OCI-LY7 (cell line): ENCODE data around the gene MTLN. TPM values are rescaled to one million over a fixed set of nuclear protein-coding genes. Genes with fewer than 3 reads are reported as not detected.

Experiments used
- BruUV-seq: library from RNA; stranded (reverse); fragments of 400-500 nt; replicated peaks from 2 replicates; lab custom pipeline; 2021; lab: Mats Ljungman, UMichigan
- CTCF ChIA-PET: fragments of 300-600 bp; sonication (Branson Sonifier 250); formaldehyde crosslinking; loops from one replicate; lab custom pipeline; 2022; ENCODE audit warnings: antibody characterized with exemption; ENCODE audit not compliant: unreplicated experiment; lab: Charles Lee
- POLR2A ChIA-PET: fragments of 300-600 bp; sonication (Branson Sonifier 250); formaldehyde crosslinking; loops from one replicate; lab custom pipeline; 2022; ENCODE audit warnings: antibody characterized with exemption; lab: Charles Lee
- DNase-seq: peaks from one replicate; pipeline ENCODE4 v3.0.0-alpha.2; 2015; ENCODE audit warnings: low spot score
- H2AFZ ChIP-seq: fragments of 200-600 bp; sonication (generic), shearing (Covaris generic); 2 replicates; pipeline ENCODE4 v1.6.1; 2014; ENCODE audit warnings: mild to moderate bottlenecking, antibody characterized with exemption, low read length, moderate library complexity
- H3K27ac ChIP-seq: fragments of 200-600 bp; sonication (generic); 2 replicates; pipeline ENCODE4 v1.5.1; 2014; ENCODE audit warnings: mixed run types, low read depth, mild to moderate bottlenecking, moderate library complexity, low read length, inconsistent platforms; ENCODE audit not compliant: poor library complexity, severe bottlenecking
- H3K36me3 ChIP-seq: fragments of 200-600 bp; sonication (generic); 2 replicates; pipeline ENCODE4 v1.6.1; 2014; ENCODE audit warnings: mild to moderate bottlenecking, antibody characterized with exemption, low read length, moderate library complexity, mixed read lengths; ENCODE audit not compliant: insufficient read depth
- H3K4me1 ChIP-seq: fragments of 200-600 bp; sonication (generic); 2 replicates; pipeline ENCODE4 v1.5.1; 2014; ENCODE audit warnings: mild to moderate bottlenecking, low read length; ENCODE audit not compliant: insufficient read depth, poor library complexity, severe bottlenecking
- H3K4me2 ChIP-seq: fragments of 200-600 bp; sonication (generic); 2 replicates; pipeline ENCODE4 v1.6.1; 2014; ENCODE audit warnings: mild to moderate bottlenecking, low read length
- H3K4me3 ChIP-seq: fragments of 200-600 bp; sonication (generic); 2 replicates; pipeline ENCODE4 v1.5.1; 2014; ENCODE audit warnings: mild to moderate bottlenecking, low read depth, low read length; ENCODE audit not compliant: poor library complexity, severe bottlenecking
- H3K79me2 ChIP-seq: fragments of 200-600 bp; sonication (generic); 2 replicates; pipeline ENCODE4 v1.6.1; 2016; ENCODE audit warnings: low read depth, mild to moderate bottlenecking, low read length, moderate library complexity, mixed read lengths; ENCODE audit not compliant: insufficient read depth
- H3K9me2 ChIP-seq: fragments of 200-600 bp; sonication (generic); 2 replicates; pipeline ENCODE4 v1.6.1; 2016; ENCODE audit warnings: mild to moderate bottlenecking, low read length, mixed read lengths; ENCODE audit not compliant: insufficient read depth
- H3K9me3 ChIP-seq: fragments of 200-600 bp; sonication (generic); 2 replicates; pipeline ENCODE4 v1.6.1; 2014; ENCODE audit warnings: mild to moderate bottlenecking, mixed run types, low read length, mixed read lengths
- H4K20me1 ChIP-seq: fragments of 200-600 bp; sonication (generic); 2 replicates; pipeline ENCODE4 v1.6.1; 2014; ENCODE audit warnings: mild to moderate bottlenecking, antibody characterized with exemption, low read length, moderate library complexity, mixed read lengths; ENCODE audit not compliant: insufficient read depth
- EZH2phosphoT487 ChIP-seq: fragments of 200-600 bp; sonication (generic); IDR thresholded peaks from 2 replicates; pipeline ENCODE4 v1.6.1; 2018; ENCODE audit warnings: low read depth, borderline replicate concordance, mild to moderate bottlenecking, mixed run types, antibody characterized with exemption, low read length, moderate library complexity, mixed read lengths
- intact Hi-C: fragments of 100-400 bp; cut with micrococcal nuclease; formaldehyde crosslinking; loops from one replicate; pipeline ENCODE4 v1.10.0; 2022; ENCODE audit not compliant: unreplicated experiment
- total RNA-seq, 2 experiments: library from RNA; depleted of rRNA in 1 of 2; stranded (reverse); fragments of >200 nt in 1 of 2; shearing (Covaris generic) in 1 of 2; gene quantifications; 2 replicates each; pipeline ENCODE4 v1.2.3, GENCODE V29; 2014 to 2022

The MTLN gene
- total RNA-seq, 2 experiments from 2014 or later: 0.69 to 8.5 TPM

DNA sequence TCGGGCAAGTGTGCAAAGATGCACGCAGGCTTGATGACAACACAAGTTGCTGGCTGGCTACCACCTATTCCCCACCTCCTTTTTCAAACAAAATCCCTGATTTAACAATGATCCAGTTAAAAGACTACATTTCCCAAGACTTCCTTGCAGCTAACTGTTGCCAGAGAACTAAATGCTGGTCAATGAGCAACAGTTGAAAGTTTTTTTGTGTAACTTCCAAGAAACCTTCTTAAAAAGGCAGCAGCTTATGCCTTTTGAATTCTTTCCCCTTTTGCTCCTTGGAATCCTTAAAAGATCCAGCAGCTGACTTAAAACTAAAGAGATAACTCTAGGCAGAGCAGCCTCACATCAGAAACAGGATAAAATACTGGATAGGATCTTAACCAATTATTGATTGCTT, 46.1 kb downstream of the MTLN start:
- ChIA-PET CTCF (no interaction called here), POLR2A (interaction anchor here (1.6 kb wide), 1 partner anchor 13 kb away, joined by 8 read pairs; no protein-coding TSS in a partner anchor)
- BruUV-seq: no TSS peak

More for the DNA sequence above, 46.1 kb downstream of the MTLN start:
- Histone ChIP-seq H3K27ac (no peak overlapping the region), H3K36me3 (no peaks in the 10 kb centered on the region), H4K20me1 (no peaks in the 10 kb centered on the region), H3K9me3 (no peaks in the 10 kb centered on the region), H3K4me1 (no peaks in the 10 kb centered on the region), H3K9me2 (no peaks in the 10 kb centered on the region), H3K79me2 (no peaks in the 10 kb centered on the region), H2AFZ (no peak overlapping the region), H3K4me3 (no peak overlapping the region), H3K4me2 (no peak overlapping the region)
- TF ChIP-seq EZH2phosphoT487: no peak
- no peak for DNase-seq
- intact Hi-C loops: no loop called here

Other genes starting within 250 kb of the MTLN start
- gene MALL, start 96.7 kb downstream of the MTLN start, total RNA-seq (2014; rRNA removed; shearing (Covaris generic)): not detected in 2 replicates
- gene MALL, start 96.7 kb downstream of the MTLN start, total RNA-seq (2022): not detected in 2 replicates
- gene NPHP1, start 7.5 kb downstream of the MTLN start, total RNA-seq (2014; rRNA removed; shearing (Covaris generic)): 0.85 and 1.6 TPM in 2 replicates
- gene NPHP1, start 7.5 kb downstream of the MTLN start, total RNA-seq (2022): 1.2 and 2.0 TPM in 2 replicates